HG02588 (cell line): ENCODE results near the gene EVI5L.
"Not testable (repeated sequence)": the region's sequence is repeated elsewhere in the genome, so short reads cannot be mapped to it uniquely, and the experiment has no call there.

Experiments used
- ATAC-seq: cut with Tn5 transposase; IDR thresholded peaks from one replicate; pipeline ENCODE4 v1.9.1; 2021; ENCODE audit warnings: mild to moderate bottlenecking, moderate library complexity; ENCODE audit not compliant: unreplicated experiment

Gene EVI5L

DNA sequence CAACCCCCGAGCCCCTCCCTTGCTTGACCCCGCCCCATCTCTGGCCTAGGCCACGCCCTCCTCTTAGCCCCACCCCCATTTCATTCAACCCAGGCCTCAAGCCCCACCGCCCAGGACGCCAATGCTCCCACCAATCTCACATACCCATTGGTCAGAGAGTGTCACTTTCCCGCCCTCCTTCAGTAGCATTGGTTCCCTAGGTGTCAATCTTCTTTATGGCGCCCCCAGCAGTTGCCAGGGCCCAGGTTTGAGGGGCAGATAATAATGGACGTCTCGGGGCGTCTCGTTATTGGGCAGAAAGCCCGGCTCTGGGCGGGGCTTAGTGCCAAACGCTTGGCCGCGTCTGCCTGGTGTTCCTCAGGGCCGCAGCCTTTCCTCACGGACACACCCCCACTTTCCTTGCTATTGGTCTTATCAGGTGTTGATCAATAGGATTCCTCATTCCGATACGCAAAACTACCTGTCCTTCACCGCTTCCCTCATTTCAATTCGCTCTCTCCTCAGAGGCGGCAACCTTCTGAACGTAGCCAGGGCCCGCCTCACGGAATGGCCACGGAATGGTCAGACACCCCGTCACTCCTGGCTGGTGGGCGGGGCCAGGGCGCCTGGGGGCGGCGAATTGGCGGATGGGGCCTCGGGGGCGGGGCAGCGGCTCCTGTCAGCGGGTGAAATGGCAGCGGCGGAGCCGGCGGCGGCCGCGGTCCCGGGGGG lies at the start of gene EVI5L:
Gene EVI5L, plus strand, starts transcription at position 658 of the 711 bp plus-strand sequence. CDS start 16,325 bp downstream, outside the sequence.
- ATAC-seq, result peak; percentile 82

DNA sequence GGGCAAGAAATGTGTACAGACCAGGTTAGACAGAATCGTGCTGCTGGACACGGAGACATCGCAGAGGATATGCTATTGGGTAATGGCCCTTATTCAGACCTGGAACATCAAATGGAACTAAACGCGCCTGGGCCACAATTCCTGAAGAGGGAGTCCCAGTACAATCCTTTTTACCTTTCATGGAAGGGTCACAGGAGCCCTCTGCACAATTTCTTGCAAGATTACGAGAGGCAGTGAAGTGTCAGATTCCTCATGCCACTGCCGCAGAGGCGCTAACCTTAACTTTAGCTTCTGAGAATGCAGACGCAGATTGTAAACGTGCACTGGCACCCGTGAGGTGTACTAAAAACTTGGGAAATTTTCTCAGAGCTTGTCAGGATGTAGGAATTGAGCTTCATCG lies 48.9 kb upstream of the EVI5L start:
- ATAC-seq, result no peak

DNA sequence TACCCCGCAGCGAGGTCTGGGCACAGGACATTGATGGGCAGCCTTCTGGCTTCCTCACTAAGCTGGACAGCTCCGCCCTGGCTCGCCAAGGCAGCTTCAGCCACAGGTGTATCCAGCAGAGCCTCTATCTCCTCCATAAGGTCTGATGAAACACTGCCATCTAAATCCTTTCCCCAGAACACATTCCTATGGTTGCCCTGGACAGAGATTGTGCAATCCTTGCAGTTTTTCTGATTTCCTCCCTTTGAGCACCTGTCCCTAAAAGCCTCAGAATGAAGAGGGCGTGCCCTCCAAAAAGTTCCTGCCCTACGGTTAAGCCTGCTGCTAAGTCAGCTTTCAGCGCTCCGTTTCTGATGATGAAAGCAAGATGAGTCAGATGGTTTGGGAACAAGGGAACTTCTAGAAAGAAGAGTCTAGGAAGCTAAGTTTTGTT lies 46.0 kb upstream of the EVI5L start:
- ATAC-seq, result no peak

- no peak for ATAC-seq
These were observed 45.2 kb upstream of the EVI5L start for GRCh38 chr19:7784856-7785255.

DNA sequence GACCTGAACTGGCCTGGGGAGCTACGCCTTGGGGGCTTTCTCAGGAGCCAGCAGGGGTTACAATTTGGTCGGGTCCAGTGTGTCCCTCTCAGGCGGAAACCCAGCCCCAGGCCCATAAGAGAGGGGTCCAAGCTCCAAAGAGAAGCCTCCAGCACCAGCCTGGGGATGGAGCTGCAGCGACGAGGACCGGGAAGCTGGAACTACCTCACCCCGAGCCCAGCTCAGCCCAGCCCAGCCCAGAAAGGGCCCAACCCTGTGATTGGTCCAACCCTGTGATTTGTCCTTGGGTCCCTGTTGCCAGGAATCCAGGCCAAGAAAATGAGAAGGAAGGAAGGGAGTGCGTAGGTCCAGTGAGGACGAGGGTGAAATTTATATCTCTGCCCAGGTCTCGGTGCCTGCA lies 42.9 kb upstream of the EVI5L start:
- no peak for ATAC-seq

DNA sequence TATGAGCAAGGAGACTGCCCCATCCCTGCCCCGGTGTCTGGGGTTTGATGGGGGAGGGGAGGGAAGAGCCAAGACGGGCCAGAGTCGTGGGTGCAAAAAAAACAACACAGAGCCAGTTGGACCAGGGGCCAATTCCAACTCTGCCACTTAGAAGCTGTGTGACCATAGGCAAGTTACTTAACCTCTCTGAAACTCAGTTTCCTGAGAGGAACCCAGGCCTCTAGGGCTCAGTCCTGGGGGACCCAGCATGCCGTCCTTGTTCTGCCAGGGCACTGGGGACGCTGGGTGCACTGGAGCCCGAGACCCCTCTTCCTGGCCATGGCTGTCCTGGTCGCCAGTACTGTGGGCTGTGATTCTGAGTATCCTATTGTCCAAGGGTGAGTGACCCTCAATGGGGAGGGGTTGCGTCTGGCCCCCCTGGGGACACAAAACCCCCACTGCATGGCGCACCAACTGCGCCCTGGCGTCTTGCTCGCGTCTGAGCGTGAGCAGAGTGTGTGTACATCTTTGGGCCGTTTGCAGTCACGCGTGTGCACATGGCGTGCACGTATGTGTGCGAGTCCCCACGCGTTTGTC lies 42.3 kb upstream of the EVI5L start:
- ATAC-seq, result no peak

GRCh38 chr19:7788178-7788932 lies 41.7 kb upstream of the EVI5L start:
- no peak for ATAC-seq

DNA sequence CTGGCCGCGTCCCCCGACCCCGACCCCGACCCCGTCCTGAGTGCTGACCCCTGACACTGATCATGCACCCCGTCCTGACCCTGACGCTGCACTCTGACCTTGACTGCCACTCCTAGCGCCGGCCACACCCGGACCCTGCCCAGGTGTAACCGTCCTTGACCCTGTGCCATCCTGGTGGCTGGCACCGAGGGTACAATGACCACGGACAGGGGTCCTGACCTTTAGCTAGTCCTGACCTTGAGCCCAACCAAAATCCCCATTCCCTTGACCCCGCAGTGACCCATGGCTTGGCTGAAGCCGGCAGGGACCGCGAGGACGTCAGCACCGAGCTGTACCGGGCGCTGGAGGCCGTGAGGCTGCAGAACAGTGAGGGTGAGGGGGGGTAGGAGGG lies 41.1 kb upstream of the EVI5L start:
- no peak for ATAC-seq

DNA sequence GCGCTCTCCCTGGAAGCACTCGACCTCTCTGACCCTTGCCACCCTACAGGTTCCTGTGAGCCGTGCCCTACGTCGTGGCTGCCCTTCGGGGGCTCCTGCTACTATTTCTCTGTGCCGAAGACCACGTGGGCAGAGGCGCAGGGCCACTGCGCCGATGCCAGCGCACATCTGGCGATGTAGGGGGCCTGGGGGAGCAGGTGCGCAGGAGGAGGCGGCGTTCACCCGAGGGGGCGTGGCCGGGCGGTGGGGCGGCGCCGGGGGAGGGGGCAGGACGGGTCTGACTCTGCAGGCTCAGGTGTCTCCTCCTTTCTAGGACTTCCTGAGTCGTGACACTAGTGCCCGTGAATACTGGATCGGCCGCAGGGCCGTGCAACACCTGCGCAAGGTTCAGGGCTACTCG lies 40.6 kb upstream of the EVI5L start:
- no peak for ATAC-seq

DNA sequence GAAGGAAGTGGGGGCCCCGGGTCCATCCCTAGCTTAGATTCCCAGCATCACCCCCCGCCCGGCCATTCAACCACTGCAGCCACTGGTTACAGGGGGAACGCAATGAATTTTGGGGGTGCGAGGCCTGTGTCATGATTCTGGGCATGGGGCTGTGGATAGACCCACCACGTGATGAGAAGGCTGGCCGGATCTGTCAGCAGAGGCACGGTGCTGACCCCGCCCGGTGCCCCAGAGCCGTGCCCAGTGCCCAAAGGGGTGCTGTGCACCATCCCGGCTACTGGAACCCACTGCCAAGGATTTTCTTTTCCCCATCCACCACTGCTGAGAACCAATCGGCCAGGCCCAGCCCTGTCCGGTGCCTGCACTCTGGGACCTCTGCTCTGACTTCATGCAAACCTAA lies 39.6 kb upstream of the EVI5L start:
- no peak for ATAC-seq

DNA sequence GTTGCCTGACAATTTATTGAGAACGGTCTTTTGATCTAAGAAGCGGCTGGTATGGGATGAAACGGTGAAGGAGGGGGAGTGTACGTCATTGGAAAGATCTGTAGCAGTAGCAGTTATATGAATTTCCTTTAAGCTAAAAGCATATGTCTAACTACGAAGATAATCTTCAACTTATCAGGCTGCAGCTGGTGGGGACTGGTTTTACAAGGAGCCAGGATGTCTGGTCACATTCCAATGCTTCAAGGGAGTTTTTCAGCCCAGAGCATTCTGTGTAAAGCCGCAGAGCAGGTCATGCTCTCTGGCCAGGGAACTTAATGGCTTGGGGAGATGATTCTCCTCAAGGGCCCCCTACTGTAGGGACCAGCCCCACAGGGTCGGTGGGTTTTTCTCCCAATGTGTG lies 37.7 kb upstream of the EVI5L start:
- no peak for ATAC-seq

DNA sequence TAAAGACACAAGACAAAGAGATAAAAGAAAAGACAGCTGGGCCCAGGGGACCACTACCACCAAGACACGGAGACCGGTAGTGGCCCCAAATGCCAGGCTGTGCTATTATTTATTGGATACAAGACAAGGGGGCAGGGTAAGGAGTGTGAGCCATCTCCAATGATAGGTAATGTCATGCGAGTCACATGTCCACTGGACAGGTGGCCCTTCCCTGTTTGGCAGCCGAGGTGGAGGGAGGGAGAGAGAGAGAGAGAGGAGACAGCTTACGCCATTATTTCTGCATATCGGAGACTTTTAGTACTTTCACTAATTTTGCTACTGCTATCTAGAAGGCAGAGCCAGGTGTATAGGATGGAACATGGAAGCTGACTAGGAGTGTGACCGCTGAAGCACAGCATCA lies 37.3 kb upstream of the EVI5L start:
- ATAC-seq, result not testable (repeated sequence)

- ATAC-seq, result no peak
These were observed 36.5 kb upstream of the EVI5L start for GRCh38 chr19:7793493-7793892.

DNA sequence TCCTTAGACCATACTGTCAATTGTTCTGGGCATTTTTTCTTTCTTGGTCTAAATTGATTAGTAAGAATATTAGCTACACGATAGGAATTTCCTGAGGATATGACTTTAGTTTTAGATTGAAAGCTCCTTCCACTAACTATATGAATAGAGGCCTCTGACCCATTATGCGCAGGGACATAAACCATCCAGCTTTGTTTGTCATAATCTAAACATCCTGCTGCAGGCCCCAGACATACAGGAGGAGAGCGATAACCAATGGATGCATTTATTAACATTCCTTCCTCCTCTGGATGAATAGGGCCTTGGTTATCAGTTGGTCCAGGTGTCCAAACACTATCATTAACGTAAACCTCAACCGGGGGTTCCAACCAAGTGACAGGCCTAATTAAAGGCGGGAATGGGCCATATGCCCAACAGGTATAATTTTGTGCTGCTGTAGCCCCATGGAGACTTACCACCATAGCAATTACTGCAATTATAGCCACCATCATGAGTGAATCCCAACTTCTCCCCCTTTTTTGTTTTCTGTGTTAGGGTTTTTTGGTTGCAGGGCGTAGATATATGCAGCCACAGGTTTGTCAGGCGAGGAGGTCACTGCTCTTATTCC lies 34.4 kb upstream of the EVI5L start:
- no peak for ATAC-seq

DNA sequence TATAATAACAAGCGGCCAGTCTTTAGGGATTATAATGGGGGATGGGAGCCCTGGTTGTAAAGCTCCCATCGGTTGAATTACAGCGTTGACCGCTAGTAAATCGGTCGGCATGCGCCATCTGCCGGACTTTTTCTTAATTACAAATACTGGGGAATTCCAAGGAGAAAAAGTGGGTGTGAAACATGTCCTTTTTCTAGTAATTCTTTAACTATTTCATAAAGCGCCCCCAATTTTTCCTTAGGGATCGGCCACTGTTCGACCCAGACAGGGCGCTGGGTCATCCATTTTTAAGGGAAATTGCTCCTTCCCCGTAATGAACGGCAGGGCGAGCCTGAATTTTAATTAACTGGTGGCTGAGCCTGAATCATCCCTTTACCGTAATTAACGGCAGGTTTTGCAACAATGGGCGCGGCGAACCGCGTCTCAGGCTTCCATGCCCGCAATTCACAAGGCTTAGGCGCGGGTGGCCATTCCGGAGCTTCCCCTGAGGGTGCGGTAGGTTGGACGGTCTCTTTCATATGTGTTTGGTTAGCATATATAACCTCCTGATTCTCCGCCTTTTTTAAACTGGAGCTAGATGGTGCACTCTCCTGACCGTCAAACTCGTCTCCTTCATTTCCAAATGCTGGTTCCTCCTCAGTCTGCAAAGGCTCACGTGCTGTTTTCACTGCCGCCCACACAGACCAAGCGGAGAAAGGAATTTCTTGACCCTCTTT lies 30.2 kb upstream of the EVI5L start:
- ATAC-seq, result no peak

DNA sequence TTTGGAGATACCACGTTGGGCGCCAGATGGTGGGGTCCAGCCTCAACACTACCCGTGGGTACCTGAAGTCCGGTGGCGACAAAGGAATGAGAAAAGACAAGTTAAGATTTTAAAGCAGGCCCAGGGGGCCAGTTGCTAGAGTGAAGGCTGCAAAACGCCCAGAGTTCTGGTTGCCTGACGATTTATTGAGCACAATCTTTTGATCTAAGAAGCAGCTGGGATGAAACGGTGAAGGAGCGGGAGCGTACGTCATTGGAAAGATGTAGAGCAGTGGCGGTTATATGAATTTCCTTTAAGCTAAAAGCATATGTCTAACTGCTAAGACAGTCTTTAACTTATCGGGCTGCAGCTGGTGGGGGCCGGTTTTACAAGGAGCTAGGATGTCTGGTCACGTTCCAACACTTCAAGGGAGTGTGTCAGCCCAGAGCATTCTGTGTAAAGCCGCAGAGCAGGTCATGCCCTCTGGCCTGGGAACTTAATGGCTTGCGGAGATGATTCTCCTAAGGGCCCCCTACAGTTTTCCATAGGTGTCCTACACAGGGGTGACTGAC lies 28.9 kb upstream of the EVI5L start:
- ATAC-seq, result no peak

GRCh38 chr19:7806234-7806633 lies 23.8 kb upstream of the EVI5L start:
- ATAC-seq, result no peak

DNA sequence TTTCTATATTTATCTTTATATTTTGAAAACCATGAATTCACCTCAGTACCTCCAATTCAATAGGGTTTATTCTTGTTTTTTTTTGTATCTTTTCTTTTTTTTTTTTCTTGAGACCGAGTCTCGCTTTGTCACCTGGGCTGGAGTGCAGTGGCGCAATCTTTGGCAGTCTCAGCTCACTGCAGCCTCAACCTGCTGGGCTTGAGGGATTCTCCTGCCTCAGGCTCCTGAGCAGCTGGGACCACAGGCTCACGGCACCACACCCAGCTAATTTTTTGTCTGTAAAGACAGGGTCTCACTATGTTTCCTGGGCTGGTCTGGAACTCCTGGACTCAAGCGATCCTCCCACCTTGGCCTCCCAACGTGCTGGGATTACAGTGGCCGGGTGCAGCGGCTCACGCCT lies 23.1 kb upstream of the EVI5L start:
- no peak for ATAC-seq

DNA sequence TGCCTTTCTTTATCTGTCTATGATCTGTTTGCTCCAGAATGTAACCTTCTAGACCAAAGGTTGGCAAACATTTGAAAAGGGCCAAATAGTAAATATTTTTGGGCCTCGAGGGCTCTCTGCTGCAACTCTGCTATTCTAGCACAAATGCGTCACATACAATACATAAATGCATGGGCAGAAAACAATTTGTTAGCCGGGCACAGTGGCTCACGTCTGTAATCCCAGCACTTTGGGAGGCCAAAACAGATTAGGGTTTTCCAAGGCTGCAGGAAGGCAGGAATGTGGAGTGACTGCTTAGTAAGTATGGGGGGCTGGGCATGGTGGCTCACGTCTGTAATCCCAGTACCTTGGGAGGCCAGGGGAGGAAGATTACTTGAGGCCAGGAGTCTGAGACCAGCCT lies 21.9 kb upstream of the EVI5L start:
- no peak for ATAC-seq

DNA sequence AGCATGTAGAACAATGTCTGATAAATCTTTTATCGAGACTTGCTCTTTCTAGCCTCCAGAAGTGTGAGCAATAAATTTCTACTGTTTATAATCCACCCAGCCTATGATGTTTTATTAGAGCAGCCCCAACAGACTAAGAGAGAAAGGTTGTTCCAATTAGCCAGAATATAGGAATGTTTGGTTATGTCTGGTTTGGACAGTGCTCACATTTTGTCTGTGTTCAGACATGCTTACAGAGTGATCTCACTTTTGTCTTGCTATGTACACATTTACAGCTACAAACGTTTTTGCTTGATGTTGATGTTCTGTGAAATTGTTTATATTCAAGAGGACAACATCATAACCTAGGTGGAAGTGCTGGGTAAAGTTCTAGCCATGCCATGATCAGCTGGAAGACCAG lies 18.0 kb upstream of the EVI5L start:
- ATAC-seq, result no peak

DNA sequence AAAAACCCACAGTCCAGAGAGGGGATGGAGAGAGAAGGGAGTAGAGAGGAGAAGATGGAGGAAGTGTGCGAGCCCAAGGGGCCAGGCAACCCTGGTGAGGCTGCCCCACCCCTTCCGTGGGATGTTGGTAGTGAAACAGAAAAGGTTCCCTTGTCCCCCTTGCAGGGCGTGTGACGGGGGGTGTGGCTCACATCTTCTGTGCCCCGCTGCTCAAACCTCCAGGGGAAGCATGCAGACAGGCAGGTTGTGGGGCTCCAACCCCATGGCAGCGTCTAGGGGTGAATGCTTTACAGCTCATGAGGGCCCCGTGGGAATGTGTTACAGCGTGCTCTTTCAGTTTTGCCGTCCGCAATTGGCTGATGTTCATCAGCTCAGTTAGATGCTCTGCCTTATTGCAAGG lies 14.7 kb upstream of the EVI5L start:
- ATAC-seq, result no peak
